Right atrium auricular region (tissue), 2 donors: Measurements from ENCODE around the gene KCNE4. TPM values are rescaled to one million over a fixed set of nuclear protein-coding genes. Genes with fewer than 3 reads are reported as not detected.

ENCODE experiments used
- DNase-seq: peaks from one replicate; pipeline ENCODE4 v3.0.0-alpha.2; 2019; ENCODE audit warnings: low spot score
- H3K27ac ChIP-seq, 2 donors: fragments of 200-600 bp; sonication (generic); 1 replicate in 1 of 2; 2 replicates in 1 of 2; pipeline ENCODE4 v1.5.1; 2016 to 2019
- H3K27me3 ChIP-seq, 2 donors: fragments of 200-600 bp; sonication (generic); one replicate each; pipeline versions ENCODE4 v1.5.1 to v1.6.0; 2017 to 2019
- H3K36me3 ChIP-seq: fragments of 200-600 bp; sonication (generic); one replicate; pipeline ENCODE4 v1.5.1; 2016
- H3K4me1 ChIP-seq, 2 donors: fragments of 200-600 bp; sonication (generic); one replicate each; pipeline versions ENCODE4 v1.5.1 to v1.6.0; 2017 to 2019
- H3K4me3 ChIP-seq, 2 donors: fragments of 200-600 bp; sonication (generic); 1 replicate in 1 of 2; 2 replicates in 1 of 2; pipeline ENCODE4 v1.5.1; 2017 to 2019; ENCODE audit warnings: mild to moderate bottlenecking in 1 of 2, moderate library complexity in 1 of 2
- H3K9me3 ChIP-seq, 2 donors: fragments of 200-600 bp; sonication (generic); one replicate each; pipeline ENCODE4 v1.5.1; 2019
- total RNA-seq, 2 donors: library from RNA; depleted of rRNA; stranded (reverse); fragments of >200 nt; gene quantifications; one replicate each; pipeline ENCODE4 v1.1.0, GENCODE V29; 2016
- TF ChIP-seq, protein P1 (sequence below), 2 donors: fragments of 200-600 bp; sonication (generic); IDR thresholded peaks; one replicate each; pipeline ENCODE4 v1.5.1; 2019; ENCODE audit warnings: antibody characterized with exemption in 2 of 2

The KCNE4 gene
- total RNA-seq, 2 donors from 2014 or later = 3.4 to 4.0 TPM

DNA sequence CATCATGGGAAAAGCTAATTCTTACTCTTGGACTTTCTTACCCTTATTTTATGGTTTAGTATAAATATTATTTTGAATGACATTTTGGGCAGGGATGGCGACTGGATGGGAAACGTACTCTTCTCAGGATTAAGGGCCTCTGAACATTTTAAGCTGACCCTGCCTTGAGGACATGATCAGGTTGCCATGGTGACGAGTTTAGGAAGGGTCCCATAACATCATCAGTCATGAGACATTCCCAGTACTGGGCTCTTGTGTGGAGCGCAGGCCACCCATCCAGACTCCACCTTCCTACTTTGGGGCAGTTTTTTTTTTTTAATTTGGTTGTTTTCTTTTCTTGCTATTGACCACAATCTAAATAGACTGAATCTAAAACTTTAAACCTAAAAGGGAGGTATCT, 40.7 kb downstream of the KCNE4 start:
- DNase-seq = no peak
- peaks cover 0 to 12% of the 10 kb centered on the region in 2 donors for H3K4me1 ChIP-seq
- TF ChIP-seq, protein P1, sequence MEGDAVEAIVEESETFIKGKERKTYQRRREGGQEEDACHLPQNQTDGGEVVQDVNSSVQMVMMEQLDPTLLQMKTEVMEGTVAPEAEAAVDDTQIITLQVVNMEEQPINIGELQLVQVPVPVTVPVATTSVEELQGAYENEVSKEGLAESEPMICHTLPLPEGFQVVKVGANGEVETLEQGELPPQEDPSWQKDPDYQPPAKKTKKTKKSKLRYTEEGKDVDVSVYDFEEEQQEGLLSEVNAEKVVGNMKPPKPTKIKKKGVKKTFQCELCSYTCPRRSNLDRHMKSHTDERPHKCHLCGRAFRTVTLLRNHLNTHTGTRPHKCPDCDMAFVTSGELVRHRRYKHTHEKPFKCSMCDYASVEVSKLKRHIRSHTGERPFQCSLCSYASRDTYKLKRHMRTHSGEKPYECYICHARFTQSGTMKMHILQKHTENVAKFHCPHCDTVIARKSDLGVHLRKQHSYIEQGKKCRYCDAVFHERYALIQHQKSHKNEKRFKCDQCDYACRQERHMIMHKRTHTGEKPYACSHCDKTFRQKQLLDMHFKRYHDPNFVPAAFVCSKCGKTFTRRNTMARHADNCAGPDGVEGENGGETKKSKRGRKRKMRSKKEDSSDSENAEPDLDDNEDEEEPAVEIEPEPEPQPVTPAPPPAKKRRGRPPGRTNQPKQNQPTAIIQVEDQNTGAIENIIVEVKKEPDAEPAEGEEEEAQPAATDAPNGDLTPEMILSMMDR (IDR thresholded peaks at IDR 0.05) = no peak
- H3K9me3 ChIP-seq = no peaks in the 10 kb centered on the region
- H3K4me3 ChIP-seq = no peak overlapping the region
- H3K27ac ChIP-seq = peak overlapping the region; percentile 55 to 76
- no peaks in the 10 kb centered on the region for H3K36me3 ChIP-seq
- no peaks in the 10 kb centered on the region for H3K27me3 ChIP-seq

- Histone ChIP-seq H3K27ac (peak overlapping the region; percentile 55 to 76), H3K9me3 (no peaks in the 10 kb centered on the region), H3K4me3 (no peak overlapping the region), H3K27me3 (no peaks in the 10 kb centered on the region), H3K36me3 (no peaks in the 10 kb centered on the region), H3K4me1 (peaks cover 0 to 12% of the 10 kb centered on the region in 2 donors)
- TF ChIP-seq, protein P1 (IDR thresholded peaks at IDR 0.05) = no peak
- DNase-seq = peak; percentile 85
Observed at GRCh38 chr2:223093436-223094241, 41.6 kb downstream of the KCNE4 start.

GRCh38 chr2:223095207-223095606, 43.2 kb downstream of the KCNE4 start:
- H3K36me3 ChIP-seq = no peaks in the 10 kb centered on the region
- TF ChIP-seq, protein P1 (IDR thresholded peaks at IDR 0.05) = no peak
- no peaks in the 10 kb centered on the region for H3K9me3 ChIP-seq
- H3K4me1 ChIP-seq = peaks cover 0 to 19% of the 10 kb centered on the region in 2 donors
- H3K27me3 ChIP-seq = no peaks in the 10 kb centered on the region
- no peak overlapping the region for H3K4me3 ChIP-seq
- H3K27ac ChIP-seq = no peak overlapping the region
- no peak for DNase-seq

- TF ChIP-seq, protein P1 (IDR thresholded peaks at IDR 0.05) = no peak
- Histone ChIP-seq H3K27ac (no peak overlapping the region), H3K4me1 (peaks cover 0 to 26% of the 10 kb centered on the region in 2 donors), H3K4me3 (no peak overlapping the region), H3K9me3 (no peaks in the 10 kb centered on the region), H3K27me3 (no peaks in the 10 kb centered on the region), H3K36me3 (no peaks in the 10 kb centered on the region)
- no peak for DNase-seq
Observed at GRCh38 chr2:223096235-223096970, 44.4 kb downstream of the KCNE4 start.

GRCh38 chr2:223097888-223098383, 45.9 kb downstream of the KCNE4 start:
- Histone ChIP-seq H3K4me1 (peaks cover 0 to 36% of the 10 kb centered on the region in 2 donors), H3K4me3 (no peak overlapping the region), H3K36me3 (no peaks in the 10 kb centered on the region), H3K27ac (no peak overlapping the region), H3K9me3 (no peaks in the 10 kb centered on the region), H3K27me3 (no peaks in the 10 kb centered on the region)
- DNase-seq = no peak
- TF ChIP-seq, protein P1 (IDR thresholded peaks at IDR 0.05) = no peak
